ENCODE data around the gene SNRNP27.
"Not testable (repeated sequence)": the region's sequence is repeated elsewhere in the genome, so short reads cannot be mapped to it uniquely, and the experiment has no call there.

SNRNP27 gene

DNA sequence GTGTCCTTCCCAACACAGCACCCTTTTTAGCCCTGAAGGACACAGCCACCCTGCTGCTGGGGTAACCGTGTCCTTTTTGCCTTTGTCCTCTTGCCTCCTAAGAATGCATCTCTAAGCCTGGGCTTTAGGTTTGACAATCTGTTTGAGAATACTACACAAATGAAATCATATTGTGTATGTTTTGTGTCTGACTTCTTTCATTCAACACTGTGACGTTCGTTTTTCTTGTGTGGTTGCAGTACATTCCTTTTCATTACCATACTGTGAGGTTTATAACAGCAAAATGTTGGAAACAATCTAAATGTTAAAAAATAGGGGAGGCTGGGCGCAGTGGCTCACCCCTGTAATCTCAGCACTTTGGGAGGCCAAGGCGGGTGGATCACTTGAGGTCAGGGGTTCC is 56.5 kb downstream of the SNRNP27 start:
- H3K9me3 ChIP-seq (ENCODE audit: control insufficient read depth, low read depth, low read length): no peaks in the 10 kb centered on the region
- no peak overlapping the region for H3K4me3 ChIP-seq (ENCODE audit: low read length)
- H3K27me3 ChIP-seq (ENCODE audit: control insufficient read depth, insufficient read depth, low read length): no peaks in the 10 kb centered on the region
- H3K4me1 ChIP-seq (ENCODE audit: control insufficient read depth, low read depth, low read length): no peaks in the 10 kb centered on the region
- H3K9ac ChIP-seq (ENCODE audit: low read length): no peak overlapping the region
- no peaks in the 10 kb centered on the region for H3K36me3 ChIP-seq (ENCODE audit: control insufficient read depth, low read depth, low read length)
- H3K27ac ChIP-seq (ENCODE audit: low read length): no peak overlapping the region

- H3K27ac ChIP-seq (ENCODE audit: low read length); H3K4me3 ChIP-seq (ENCODE audit: low read length); H3K27me3 ChIP-seq (ENCODE audit: control insufficient read depth, insufficient read depth, low read length); H3K9ac ChIP-seq (ENCODE audit: low read length); H3K36me3 ChIP-seq (ENCODE audit: control insufficient read depth, low read depth, low read length); H3K9me3 ChIP-seq (ENCODE audit: control insufficient read depth, low read depth, low read length); H3K4me1 ChIP-seq (ENCODE audit: control insufficient read depth, low read depth, low read length): not testable (repeated sequence)
These were observed 56.9 kb downstream of the SNRNP27 start for GRCh38 chr2:69950671-69951070.

DNA sequence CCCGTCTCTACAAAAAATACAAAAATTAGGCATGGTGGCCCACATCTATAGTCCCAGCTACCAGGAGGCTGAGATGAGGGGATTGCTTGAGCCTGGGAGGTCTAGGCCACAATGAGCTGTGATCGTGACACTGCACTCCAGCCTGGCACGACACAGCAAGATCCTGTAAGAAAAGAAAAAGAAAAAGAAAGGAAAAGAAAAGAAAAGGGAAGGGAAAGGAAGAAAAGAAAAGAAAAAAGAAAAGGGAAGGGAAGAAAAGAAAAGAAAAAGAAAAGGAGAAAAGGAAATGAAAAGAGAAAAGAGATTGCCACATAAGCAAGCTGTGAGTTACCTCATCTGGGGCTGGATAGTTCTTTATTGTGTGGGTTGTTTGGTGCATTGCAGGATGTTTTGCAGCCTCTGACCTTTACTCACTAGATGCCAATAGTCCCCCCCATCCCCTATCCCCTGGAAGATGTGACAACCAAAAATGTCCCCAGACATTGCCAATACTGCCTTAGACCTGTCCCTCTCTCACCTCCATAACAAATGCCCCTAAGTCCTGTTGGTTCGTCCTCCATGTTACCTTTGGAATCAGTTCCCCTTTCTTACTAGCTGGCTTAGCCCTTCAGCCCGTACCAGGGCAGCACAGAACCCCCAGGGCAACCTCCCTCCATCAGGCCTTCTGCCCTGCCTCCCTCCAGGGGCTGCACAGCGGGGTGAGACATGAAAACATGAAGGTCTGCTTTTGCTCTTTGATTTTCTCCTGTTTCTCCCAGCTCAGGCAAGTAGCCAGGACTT is 58.8 kb downstream of the SNRNP27 start:
- Histone ChIP-seq H3K4me3 (ENCODE audit: low read length) (no peak overlapping the region), H3K36me3 (ENCODE audit: control insufficient read depth, low read depth, low read length) (no peaks in the 10 kb centered on the region), H3K9me3 (ENCODE audit: control insufficient read depth, low read depth, low read length) (no peaks in the 10 kb centered on the region), H3K27ac (ENCODE audit: low read length) (no peak overlapping the region), H3K4me1 (ENCODE audit: control insufficient read depth, low read depth, low read length) (no peaks in the 10 kb centered on the region), H3K27me3 (ENCODE audit: control insufficient read depth, insufficient read depth, low read length) (no peaks in the 10 kb centered on the region), H3K9ac (ENCODE audit: low read length) (no peak overlapping the region)

GRCh38 chr2:69954084-69954483 is 60.3 kb downstream of the SNRNP27 start:
- no peak overlapping the region for H3K27ac ChIP-seq (ENCODE audit: low read length)
- no peak overlapping the region for H3K9ac ChIP-seq (ENCODE audit: low read length)
- no peak overlapping the region for H3K4me3 ChIP-seq (ENCODE audit: low read length)
- H3K36me3 ChIP-seq (ENCODE audit: control insufficient read depth, low read depth, low read length): no peaks in the 10 kb centered on the region
- no peaks in the 10 kb centered on the region for H3K27me3 ChIP-seq (ENCODE audit: control insufficient read depth, insufficient read depth, low read length)
- H3K9me3 ChIP-seq (ENCODE audit: control insufficient read depth, low read depth, low read length): no peaks in the 10 kb centered on the region
- no peaks in the 10 kb centered on the region for H3K4me1 ChIP-seq (ENCODE audit: control insufficient read depth, low read depth, low read length)
